ENCODE measurements around the gene F10.

- TF ChIP-seq CTCF (IDR thresholded peaks at IDR 0.05) (no peak), POLR2A (IDR thresholded peaks at IDR 0.05) (no peak)
Observed at GRCh38 chr13:113077953-113078901, 44.4 kb upstream of the F10 start.
